NCI-H2196 (cell line): ENCODE results near the gene KRT10.
"Not testable (repeated sequence)": the region's sequence is repeated elsewhere in the genome, so short reads cannot be mapped to it uniquely, and the experiment has no call there.

Experiments used
- DNase-seq: peaks from one replicate; lab custom pipeline; 2025; ENCODE audit not compliant: unreplicated experiment; lab: John Stamatoyannopoulos, UW

The KRT10 gene

GRCh38 chr17:40822132-40822812 is at the start of gene KRT10:
TSS of gene KRT10 (minus strand) at chr17:40822614. CDS start at chr17:40822585, 29 bp downstream.
- no peak for DNase-seq

GRCh38 chr17:40871316-40871715 is 48.9 kb upstream of the KRT10 start:
- DNase-seq: no peak

DNA sequence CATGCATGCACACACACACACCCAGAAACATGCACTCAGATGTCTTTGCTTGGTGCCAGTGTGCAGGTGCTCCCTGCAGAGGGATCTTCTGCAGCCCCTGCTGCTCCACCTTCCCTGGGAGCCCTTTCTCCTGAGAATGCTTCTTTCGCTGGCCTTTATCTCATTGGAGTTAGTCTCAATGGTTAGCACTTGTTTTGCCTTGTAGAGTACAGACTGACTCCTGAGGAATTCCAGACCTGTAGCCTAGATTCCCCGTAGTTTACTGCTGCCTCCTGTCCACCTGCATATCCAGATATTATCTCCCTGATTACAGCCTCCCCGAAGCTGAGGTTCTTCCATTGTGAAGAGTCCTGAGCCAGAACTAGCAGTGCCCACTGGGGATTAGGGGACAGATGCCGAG is 47.7 kb upstream of the KRT10 start:
- no peak for DNase-seq

GRCh38 chr17:40866838-40867237 is 44.4 kb upstream of the KRT10 start, which contains the start of gene KRT12:
TSS of gene KRT12 (minus strand) at chr17:40867223. CDS start at chr17:40867186, 37 bp downstream.
- DNase-seq: no peak

DNA sequence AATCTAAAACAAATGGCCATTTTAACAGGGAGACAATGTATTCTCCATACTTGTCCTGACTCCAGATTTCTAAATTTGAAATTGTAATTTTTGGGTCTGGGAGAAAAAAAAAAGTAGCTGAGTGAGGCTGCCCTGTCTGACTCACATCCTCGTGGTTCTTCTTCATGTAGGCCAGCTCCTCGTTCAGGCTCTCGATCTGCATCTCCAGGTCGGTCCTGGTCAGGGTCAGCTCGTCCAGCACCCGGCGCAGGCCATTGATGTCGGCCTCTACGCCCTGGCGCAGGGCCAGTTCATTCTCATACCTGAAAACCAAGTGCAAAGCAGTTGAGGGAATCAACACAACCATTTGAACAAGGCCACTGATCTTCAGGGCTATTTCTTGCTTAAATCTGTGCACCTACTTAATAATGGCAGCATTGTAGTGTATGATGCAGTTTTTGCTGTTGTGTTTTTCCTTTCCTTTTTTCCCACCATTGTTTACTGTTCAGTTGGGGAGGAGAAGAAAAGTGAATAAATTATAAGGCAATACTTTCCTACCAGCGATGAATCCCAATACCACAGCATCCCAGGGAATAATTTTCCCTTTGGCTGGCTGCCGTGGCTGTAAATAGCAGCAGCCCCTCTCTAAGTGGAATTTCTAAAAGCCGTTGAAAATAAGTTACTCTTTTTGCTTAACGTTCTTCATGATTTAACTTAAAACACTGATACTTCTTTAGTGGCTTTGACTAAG is 42.4 kb upstream of the KRT10 start:
- no peak for DNase-seq

DNA sequence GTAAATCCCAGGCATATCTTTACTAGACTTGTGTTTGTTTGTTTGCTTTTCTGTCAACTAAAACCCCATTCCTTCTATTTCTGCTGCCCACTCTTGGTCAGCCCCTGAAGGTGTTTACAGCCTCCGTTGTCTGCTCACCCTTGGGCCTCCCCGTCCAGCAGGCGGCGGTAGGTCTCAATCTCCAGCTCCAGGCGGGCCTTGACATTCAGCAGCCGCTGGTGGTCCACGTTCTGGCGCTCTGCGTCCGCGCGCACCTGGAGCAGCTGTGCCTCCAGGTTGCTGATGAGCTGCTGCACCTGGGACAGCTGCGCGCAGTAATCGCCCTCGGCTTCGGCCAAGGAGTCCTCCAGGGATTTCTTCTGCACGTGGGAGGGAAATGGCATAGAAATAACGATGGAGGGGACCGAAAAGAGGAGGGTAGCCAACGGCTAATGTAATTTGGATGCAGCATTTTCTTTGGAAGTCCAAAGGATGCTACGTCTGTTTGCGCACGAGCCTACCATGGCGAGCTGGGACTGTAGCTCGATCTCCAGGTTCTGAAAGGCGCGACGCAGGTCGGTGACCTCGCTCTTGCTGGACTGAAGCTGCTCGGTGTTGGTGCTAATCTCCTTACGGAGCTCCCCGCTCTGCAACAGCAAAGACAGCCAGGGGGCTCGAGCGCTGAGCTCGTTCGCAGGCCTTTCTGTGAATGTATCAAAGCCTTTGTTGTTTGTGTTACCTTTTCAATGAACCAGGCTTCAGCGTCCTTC is 40.7 kb upstream of the KRT10 start:
- no peak for DNase-seq

DNA sequence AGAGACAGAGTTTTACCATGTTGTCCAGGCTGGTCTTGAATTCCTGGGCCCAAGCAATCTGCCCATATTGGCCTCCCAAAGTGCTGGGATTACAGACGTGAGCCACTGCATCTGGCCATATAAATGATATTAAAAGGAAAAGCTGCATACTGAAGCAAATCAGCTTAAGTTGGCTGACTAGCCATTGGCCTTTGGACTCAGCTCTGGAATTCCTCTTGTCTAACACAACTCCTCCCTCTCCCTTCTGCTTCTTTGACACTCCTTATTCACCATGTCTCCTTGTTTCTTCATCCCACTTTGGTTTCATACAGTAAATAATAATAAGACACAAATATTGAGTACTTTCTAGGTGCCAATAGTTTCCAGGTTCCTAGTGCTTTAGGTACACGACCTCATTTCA is 37.1 kb upstream of the KRT10 start:
- DNase-seq: no peak

DNA sequence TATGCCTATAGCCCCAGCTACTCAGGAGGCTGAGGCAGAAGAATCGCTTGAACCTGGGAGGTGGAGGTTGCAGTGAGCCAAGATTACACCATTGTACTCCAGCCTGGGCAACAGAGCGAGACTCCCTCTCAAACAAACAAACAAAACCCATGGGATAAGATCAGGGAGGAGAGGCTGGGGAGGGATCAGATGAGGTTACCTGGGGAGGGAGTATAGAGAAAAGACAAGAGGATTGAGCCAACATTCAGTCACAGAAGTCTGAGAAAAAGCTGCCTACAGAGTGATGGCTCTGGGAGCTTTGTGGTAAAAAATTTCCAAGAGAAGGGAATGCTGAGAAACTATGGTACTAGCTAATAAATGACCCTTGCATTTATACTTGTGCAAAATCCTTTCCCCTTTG is 36.3 kb upstream of the KRT10 start:
- DNase-seq: not testable (repeated sequence)

DNA sequence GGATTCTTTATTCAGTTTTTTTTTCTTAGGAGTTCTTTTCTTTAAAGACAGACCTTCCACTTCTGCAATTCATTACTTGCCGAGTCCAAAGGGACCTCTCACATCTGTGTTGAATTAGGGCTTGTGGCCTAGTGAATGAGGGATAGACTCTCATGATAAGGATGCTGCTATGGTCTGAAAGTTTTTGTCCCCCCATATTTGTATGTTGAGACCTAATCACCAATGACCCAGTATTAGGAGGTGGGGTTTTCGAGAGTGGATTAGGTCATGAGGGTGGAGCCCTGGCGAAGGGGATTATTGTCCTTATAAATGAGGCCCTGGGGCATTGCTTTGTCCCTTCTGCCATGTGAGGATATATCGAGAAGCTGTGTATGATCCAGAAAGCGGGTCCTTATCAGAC is 35.1 kb upstream of the KRT10 start:
- DNase-seq: no peak

DNA sequence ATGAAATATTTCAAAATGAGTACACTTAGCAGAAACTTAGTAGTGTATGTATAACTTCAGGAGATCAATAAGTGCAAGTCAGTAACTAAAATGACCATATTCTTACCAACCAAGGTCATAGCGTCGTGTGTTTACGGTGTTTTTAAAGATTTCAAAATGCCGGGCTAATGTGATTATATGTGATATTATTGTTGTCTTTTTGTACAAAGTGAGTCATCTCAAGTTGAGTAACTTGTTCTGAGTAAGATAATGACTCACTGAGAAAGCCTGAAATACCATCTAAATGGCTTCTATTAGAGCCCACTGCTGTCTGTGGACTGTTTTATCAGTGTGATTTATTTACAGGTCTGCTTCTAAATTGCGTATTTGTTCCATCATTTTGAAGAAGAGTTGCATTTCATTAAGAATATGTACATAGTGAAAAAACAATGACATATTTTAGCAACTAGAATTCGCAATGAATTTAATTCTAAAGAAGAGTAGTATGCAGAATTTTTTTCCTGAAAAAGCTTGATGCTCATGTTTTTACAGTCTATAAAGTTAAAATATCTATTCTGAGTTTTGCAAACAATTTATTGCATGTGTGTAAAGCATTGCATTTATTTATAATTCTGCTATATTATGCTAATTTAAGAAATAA is 31.9 kb upstream of the KRT10 start:
- no peak for DNase-seq

GRCh38 chr17:40852364-40852763 is 29.9 kb upstream of the KRT10 start:
- no peak for DNase-seq

- DNase-seq: no peak
These were observed 28.0 kb upstream of the KRT10 start for GRCh38 chr17:40850293-40850972.

- no peak for DNase-seq
These were observed 27.3 kb upstream of the KRT10 start for GRCh38 chr17:40849723-40850122.

DNA sequence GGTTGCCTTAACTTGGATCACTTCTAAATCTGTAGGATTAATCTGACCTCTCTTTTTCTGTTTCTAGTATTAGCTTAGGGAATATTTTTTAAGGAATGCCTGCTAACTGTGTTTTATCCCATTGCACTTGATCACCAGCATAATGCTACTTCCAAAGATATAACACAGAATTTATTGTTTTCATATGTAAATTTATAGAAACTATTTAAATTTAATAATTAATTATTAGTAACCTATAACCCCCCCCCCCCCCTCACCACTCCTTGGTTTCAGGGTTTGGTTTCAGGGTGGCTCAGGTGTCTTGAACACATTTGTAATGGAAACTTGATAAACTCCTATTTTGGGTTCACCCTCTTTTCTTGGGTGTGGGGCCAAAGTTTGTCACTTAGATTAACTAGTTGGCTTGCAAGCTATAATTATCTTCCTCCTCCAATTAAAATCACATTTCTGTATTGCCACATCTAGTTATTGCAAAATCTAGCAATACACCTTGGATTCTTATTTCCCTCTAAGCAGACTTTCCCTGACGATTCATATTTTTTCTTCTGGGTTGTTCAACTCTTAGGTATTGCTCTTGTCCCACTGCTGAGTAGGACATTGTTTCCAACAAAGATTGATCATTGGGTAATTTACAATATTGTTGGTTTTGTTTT is 26.3 kb upstream of the KRT10 start:
- no peak for DNase-seq

- no peak for DNase-seq
These were observed 24.2 kb upstream of the KRT10 start for GRCh38 chr17:40846515-40847144.

DNA sequence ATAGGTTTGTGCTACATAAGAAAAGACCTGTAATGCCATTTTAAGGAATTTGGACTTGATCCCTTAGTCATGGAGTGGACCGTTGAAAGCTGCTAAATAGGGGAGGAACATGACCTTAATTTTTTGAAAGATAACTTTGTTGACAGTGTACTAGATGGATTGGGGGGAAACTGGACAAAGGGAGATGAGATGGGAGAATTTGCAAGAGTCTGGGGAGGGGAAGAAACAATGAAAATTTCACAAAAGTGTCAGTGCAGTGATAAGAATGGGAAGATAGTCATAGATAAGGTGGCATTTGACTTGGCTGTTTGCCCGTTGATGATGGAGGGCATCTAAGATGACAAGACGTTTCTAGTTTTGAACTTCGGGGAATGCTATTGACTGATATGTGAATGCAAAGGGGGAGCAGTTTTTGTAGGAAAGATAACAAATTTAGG is 22.3 kb upstream of the KRT10 start:
- no peak for DNase-seq

DNA sequence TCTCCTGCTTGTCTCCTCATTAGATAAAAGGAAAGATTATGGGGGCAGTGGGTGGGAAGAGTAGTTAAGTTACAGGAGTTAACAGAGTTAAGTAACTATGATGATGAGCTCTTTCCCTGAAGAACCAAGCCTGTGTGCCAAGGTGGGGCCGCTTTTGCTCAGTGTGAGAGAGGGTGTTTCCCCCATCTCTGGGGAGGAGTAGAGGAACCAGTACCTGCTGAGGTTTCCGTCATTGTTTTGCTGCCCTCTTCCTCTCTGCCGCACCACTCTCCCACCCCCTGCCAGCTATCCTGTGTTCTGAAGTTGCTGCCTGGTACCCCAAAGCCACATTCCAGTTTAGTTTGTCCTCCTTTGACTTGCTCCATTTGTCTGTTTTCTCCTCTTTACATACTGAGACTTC is 20.8 kb upstream of the KRT10 start:
- no peak for DNase-seq

DNA sequence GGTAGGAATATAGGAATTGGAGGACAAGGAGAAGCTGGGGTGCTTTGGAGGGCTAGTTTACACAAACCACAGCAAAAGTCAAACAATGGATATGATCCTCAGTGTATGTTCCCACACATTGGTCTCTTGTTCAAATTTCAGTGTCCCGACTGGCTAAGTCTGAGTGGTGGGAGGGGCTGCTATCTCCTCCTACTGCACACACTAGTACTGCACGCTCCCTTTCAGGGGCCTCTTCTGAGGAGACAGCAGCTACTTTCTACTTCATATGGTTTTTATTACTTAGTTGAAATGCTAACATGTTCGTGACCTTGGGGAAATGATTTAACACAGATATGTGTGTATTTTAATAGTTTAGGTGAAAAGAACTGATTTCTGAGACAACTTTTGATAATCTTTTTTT is 18.8 kb upstream of the KRT10 start:
- DNase-seq: no peak

- DNase-seq: no peak
These were observed 16.8 kb upstream of the KRT10 start for GRCh38 chr17:40839194-40839593.

DNA sequence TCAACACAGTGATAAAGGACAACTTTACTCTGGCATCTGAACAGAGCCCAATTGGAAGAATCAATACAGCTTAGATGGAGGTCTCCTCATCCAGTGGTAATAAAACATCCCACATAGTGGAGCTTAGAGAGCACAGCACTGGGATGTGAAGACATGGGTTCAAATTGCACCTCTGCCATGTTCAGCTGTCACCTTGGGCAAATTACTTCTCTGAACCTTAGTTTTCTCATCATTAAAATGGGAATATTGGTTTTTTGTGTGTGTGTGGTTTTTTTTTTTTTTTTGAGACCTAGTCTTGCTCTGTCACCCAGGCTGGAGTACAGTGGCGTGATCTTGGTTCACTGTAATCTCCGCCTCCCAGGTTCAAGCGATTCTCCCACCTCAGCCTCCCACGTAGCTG is 13.6 kb upstream of the KRT10 start:
- DNase-seq: no peak
